ENCODE data around the gene PEX14.

DNA sequence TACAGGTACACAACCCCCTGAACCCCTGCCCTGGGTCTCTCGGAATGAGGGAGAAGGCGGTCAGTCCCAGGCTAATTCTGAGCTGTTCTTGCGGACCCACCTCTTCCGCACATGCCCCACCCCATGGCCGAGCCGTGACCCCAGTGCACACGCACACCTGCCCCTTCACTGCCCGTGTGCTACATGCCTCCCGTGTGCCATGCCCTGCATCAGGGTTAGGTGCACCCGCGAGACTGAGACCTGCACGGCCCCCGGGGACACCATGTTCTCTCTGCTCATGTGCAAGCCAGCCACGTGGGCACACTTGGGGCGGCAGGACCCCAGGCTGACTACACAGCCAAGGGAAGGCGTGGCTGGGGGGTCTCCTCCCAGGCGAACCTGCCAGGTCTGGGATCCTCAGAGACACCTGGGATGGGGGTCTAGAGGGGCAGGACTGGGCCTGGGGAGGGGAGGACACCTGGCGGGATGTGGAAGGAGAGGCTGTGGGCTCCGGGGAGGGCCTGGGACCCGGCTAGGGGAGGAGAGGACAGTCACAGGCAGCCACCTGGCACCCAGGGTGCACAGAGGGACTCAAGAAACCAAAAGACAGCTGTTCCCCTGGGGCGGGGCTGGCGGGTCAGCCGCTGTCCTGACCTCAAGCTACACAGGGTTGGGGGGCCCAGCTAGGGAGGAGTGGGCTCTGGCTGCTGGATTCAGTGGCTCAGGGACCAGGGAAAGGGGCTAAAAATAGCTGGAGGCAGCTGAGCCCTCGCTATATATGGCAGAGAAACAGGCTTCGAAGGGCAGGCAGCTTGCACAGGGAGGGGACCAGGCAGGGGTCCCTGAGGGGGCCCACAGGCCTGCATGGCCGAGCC lies 188.3 kb downstream of the PEX14 start:
- TF ChIP-seq POLR2A (IDR thresholded peaks at IDR 0.05; ENCODE audit: low read length) (no peak), GATA1 (IDR thresholded peaks at IDR 0.05; ENCODE audit: low read depth, low read length) (no peak)

All from erythroblast (primary cell).